Duodenal mucosa (tissue), 2 donors: ENCODE results near the gene RNH1.

Source experiments
- H3K27ac ChIP-seq: one replicate; pipeline ENCODE4 v1.7.0; 2013; ENCODE audit warnings: low read depth, low read length
- H3K27me3 ChIP-seq, 2 donors: one replicate each; pipeline ENCODE4 v1.7.0; 2013; ENCODE audit warnings: low read length in 2 of 2, control low read depth in 1 of 2; ENCODE audit not compliant: insufficient read depth in 2 of 2, control insufficient read depth in 1 of 2
- H3K36me3 ChIP-seq, 2 donors: one replicate each; pipeline ENCODE4 v1.7.0; 2013; ENCODE audit warnings: low read length in 2 of 2, control low read depth in 1 of 2; ENCODE audit not compliant: insufficient read depth in 2 of 2, control insufficient read depth in 1 of 2
- H3K4me1 ChIP-seq, 2 donors: one replicate each; pipeline ENCODE4 v1.7.0; 2013; ENCODE audit warnings: low read length in 2 of 2, control low read depth in 1 of 2; ENCODE audit not compliant: insufficient read depth in 2 of 2, control insufficient read depth in 1 of 2
- H3K4me3 ChIP-seq, 2 donors: one replicate each; pipeline ENCODE4 v1.7.0; 2013; ENCODE audit warnings: low read length in 2 of 2, low read depth in 1 of 2
- H3K9ac ChIP-seq, 2 donors: one replicate each; pipeline ENCODE4 v1.7.0; 2013; ENCODE audit warnings: low read length in 2 of 2, low read depth in 1 of 2
- H3K9me3 ChIP-seq, 2 donors: one replicate each; pipeline ENCODE4 v1.7.0; 2013; ENCODE audit warnings: low read length in 2 of 2, control low read depth in 1 of 2; ENCODE audit not compliant: control insufficient read depth in 1 of 2

RNH1 gene

DNA sequence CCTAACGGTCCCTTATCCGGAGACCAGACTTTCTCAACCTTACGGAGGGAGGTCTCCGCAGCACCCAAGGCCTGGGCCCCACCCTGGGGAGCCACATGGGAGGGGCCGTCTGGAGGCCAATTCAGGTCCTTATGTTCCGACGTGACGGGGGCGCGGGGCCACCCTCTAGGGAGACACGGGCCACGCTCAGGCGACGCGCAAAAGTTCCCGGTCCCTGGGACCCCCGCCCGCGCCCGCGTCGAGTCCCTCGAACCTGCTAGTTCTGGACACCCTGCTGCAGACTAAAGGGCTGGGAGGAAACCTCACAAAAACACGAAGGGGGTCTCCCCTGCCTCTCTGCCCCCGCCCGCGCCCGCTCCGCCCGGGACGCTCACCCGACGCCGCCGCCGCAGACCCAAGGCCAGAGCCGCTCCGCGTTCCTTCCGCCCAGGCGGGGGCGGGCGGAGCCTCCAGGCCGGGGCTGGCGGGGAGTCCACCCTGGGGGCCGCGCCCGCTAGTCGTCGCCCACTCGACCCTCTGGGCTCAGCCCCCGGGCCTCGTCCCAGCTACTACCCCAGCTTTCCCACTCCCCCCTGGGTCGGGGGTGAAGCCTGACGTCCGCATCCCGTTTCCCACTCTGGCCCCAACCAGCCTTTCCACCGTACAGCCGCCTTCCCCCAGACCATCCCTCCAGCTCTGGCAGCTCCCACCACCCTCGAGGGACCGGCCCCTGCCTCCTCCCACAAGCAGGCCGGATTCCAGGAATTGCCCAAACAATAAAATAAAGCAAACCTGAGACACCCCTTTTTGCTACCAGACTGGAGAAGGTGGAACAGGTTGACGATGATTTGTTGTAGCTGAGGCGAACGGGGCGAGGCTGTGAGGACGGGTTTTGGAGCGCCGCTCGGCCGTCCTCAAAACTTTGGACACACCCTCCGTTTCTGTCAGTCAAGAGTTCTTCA lies 2.7 kb downstream of the RNH1 start:
- Histone ChIP-seq H3K36me3 (peaks cover 13 to 30% of the 10 kb centered on the region in 2 donors), H3K9ac (peak overlapping the region; percentile 43 to 49), H3K27me3 (no peaks in the 10 kb centered on the region), H3K4me1 (peaks cover 21 to 28% of the 10 kb centered on the region in 2 donors), H3K9me3 (no peaks in the 10 kb centered on the region), H3K4me3 (peak overlapping the region; percentile 58 to 65), H3K27ac (no peak overlapping the region)

- peak overlapping the region in 1 of 2 donors; percentile 43 for H3K9ac ChIP-seq
- peaks cover 21 to 40% of the 10 kb centered on the region in 2 donors for H3K36me3 ChIP-seq
- peaks cover 21 to 28% of the 10 kb centered on the region in 2 donors for H3K4me1 ChIP-seq
- no peaks in the 10 kb centered on the region for H3K27me3 ChIP-seq
- no peaks in the 10 kb centered on the region for H3K9me3 ChIP-seq
- H3K4me3 ChIP-seq, result peak overlapping the region; percentile 58 to 65
- H3K27ac ChIP-seq, result no peak overlapping the region
Measured at GRCh38 chr11:503179-503981, 3.7 kb downstream of the RNH1 start.

DNA sequence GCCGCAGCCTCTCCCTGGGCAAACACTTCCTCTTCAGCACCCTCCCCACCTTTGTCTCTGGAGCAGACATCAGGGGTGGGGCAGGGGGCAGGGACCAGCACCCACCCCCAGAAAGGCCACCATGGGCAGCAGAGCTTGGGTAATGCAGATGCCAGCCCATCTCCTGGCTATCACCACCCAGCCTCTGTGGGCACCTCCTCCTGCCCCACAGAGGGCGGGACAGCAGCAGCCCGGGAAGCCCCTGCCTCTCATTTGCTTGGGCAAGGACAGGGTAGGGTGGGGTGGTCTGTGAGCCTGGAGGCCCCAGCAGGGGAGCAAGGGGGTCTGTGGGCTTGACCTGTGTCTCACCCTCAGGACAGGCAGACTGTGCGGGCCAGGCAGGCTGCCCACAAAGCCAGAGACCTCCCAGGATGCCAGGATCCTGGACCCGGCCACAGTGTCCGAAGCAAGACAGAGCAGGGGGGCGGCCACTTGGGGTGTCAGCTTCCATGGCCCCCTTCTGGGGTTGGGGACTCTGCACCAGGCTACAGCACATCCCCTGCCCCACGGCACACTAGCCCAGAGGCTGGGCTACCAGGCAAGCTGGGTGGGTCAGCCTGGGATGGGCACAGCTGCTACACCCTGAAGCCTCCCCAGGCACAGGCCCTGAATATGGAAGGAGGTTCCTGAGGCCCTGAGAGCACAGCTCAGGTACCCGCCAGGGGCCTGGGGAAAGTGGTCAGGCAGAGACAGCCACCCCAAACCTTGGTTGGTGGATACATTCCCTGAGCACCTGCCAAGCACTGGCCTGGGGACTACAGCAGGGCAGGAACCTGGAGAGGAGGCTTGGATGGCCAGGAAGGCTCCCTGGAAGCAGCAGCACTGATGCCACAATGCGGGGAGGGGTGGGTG lies 4.5 kb downstream of the RNH1 start:
- Histone ChIP-seq H3K36me3 (peaks cover 30 to 48% of the 10 kb centered on the region in 2 donors), H3K9ac (no peak overlapping the region), H3K27ac (no peak overlapping the region), H3K4me1 (peaks cover 21 to 26% of the 10 kb centered on the region in 2 donors), H3K9me3 (no peaks in the 10 kb centered on the region), H3K4me3 (no peak overlapping the region), H3K27me3 (no peaks in the 10 kb centered on the region)

DNA sequence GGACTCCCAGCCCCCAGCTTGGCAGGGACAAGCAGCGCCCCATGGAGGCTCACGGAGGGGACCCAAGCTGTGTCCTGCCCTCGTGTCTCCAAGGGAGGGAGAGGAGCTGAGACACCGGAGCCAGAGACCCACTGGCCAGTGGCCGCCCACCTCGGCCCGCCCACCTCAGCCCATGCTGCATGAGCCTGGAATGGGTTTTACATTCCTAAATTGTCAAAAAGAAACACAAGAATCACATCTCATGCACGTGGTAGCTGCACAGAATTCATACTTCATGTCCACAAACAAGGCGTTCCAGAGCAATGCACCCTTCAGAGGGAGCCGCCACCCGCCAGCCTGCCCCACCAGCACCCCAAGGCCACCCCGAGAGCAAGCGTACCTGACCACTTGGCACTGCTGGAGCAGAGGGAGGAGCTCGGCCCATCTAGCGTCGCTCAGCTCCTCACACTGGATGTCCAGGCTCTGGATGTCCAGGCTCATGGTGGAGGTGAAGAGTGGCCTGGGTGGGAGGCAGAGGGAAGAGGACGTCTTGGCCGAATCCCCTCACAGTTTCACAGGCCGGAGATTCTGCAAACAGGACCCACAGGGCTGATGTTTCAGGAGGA lies 5.3 kb downstream of the RNH1 start:
- Histone ChIP-seq H3K9me3 (no peaks in the 10 kb centered on the region), H3K4me3 (no peak overlapping the region), H3K4me1 (peaks cover 21 to 26% of the 10 kb centered on the region in 2 donors), H3K27me3 (no peaks in the 10 kb centered on the region), H3K9ac (no peak overlapping the region), H3K27ac (no peak overlapping the region), H3K36me3 (peaks cover 36 to 56% of the 10 kb centered on the region in 2 donors)

GRCh38 chr11:501001-501682 lies 5.9 kb downstream of the RNH1 start:
- H3K27me3 ChIP-seq, result no peaks in the 10 kb centered on the region
- no peak overlapping the region for H3K4me3 ChIP-seq
- H3K4me1 ChIP-seq, result peaks cover 21 to 23% of the 10 kb centered on the region in 2 donors
- peaks cover 38 to 59% of the 10 kb centered on the region in 2 donors for H3K36me3 ChIP-seq
- H3K27ac ChIP-seq, result no peak overlapping the region
- no peaks in the 10 kb centered on the region for H3K9me3 ChIP-seq
- no peak overlapping the region for H3K9ac ChIP-seq

DNA sequence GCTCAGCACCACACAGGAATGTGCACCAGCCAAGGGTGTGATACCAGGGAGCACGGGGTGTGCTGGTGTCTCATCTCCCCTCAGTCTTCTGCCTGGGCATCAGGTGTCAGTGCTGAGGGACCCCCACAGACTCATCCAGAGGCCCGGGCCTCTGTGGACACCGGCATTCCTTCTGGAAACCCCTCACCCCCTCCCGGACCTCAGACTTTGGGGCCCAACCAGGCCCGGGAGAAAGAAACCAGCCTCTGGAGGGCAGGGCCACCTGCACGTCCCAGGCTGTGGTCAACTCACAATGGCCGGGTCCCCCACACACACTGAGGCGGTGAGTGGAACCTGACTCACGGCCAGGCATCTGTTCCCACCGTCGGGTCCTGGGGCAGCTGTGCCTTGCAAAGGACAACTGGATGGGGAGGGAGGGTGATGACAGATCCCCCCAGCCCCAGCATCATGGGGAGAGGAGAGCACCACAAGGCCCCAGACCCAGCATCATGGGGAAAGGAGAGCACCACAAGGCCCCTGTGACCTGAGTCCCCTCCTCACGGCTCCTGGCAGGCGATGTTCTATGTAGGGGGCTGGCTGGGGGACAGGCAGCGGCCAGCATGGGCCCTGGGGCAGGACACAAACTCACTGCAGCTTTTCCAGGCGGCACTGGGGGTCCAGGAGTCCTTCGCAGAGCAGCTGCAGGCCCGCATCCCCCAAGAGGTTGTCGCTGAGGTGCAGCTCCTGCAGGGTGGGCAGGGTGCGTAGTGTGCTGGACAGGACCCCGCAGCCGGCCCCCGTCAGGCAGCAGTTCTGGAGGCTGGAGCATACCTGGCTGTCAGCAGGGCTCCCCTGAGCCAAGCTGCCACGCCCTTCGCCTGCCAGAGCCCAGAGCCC lies 7.6 kb downstream of the RNH1 start:
- Histone ChIP-seq H3K9me3 (no peaks in the 10 kb centered on the region), H3K27me3 (no peaks in the 10 kb centered on the region), H3K36me3 (peaks cover 47 to 73% of the 10 kb centered on the region in 2 donors), H3K4me1 (peaks cover 5 to 7% of the 10 kb centered on the region in 2 donors), H3K4me3 (no peak overlapping the region), H3K9ac (no peak overlapping the region), H3K27ac (no peak overlapping the region)

DNA sequence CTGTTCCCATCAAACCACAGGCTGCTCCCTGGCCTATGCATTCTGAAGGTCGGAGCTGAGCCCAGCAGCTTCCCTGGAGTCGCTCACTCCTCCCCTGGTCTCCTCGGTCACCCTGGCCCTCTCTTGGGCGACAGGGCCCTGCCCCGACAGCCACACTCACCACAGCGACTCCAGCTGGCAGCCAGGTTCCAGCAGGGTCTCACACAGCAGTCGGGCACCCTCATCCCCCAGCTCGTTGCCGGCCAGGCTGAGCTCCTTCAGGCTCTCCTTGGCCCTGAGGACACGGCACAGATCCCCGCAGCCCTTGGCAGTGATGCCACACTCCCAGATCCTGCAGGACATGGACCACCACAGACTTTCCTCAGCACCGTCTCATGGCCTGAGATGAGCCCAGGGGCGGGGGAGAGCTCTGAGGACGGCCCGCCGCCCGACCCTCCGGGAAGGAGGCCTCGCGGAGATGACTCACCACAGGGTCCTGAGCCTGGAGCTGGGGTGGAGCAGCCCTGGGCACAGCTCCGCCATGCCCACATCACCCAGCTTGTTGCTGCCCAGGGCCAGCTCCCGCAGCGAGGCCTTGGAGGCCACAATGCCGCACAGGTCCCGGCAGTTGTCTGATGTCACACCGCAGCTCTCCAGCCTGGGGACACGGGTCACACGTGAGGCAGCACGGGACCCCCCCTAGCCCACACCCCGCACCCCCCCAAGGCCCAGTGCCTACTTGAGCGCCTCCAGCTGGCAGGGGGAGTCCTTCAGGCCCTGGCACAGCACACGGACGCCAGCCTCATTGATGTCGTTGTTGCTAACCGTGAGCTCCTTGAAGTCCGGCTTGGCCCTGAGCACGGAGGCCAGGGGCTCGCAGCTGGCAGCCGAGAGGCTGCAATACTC lies 8.5 kb downstream of the RNH1 start:
- H3K4me1 ChIP-seq, result peaks cover 0 to under 1% of the 10 kb centered on the region in 2 donors
- H3K36me3 ChIP-seq, result peaks cover 50 to 77% of the 10 kb centered on the region in 2 donors
- no peak overlapping the region for H3K4me3 ChIP-seq
- no peak overlapping the region for H3K9ac ChIP-seq
- no peaks in the 10 kb centered on the region for H3K27me3 ChIP-seq
- H3K9me3 ChIP-seq, result no peaks in the 10 kb centered on the region
- no peak overlapping the region for H3K27ac ChIP-seq
